AG09319 (cell line): ENCODE measurements around the gene ZPBP.

Experiments used
- DNase-seq: peaks from one replicate; pipeline ENCODE4 v3.0.0-alpha.2; 2010; ENCODE audit warnings: low read depth; ENCODE audit errors: extremely low read depth
- TF ChIP-seq, protein P1 (sequence below): IDR thresholded peaks from 2 replicates; pipeline ENCODE4 v1.5.1; 2011; ENCODE audit warnings: low read depth, mild to moderate bottlenecking, inconsistent platforms, low read length, moderate library complexity

The ZPBP gene

DNA sequence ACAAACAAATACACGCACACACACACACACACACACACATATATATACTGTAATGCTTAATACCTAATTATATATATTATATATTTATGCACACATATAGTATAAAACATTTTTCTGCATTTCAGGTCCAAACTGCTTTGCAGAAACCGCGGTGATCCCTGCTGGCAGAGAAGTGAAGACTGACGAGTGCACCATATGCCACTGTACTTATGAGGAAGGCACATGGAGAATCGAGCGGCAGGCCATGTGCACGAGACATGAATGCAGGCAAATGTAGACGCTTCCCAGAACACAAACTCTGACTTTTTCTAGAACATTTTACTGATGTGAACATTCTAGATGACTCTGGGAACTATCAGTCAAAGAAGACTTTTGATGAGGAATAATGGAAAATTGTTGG lies 181.1 kb downstream of the ZPBP start:
- DNase-seq: no peak
- TF ChIP-seq, protein P1, sequence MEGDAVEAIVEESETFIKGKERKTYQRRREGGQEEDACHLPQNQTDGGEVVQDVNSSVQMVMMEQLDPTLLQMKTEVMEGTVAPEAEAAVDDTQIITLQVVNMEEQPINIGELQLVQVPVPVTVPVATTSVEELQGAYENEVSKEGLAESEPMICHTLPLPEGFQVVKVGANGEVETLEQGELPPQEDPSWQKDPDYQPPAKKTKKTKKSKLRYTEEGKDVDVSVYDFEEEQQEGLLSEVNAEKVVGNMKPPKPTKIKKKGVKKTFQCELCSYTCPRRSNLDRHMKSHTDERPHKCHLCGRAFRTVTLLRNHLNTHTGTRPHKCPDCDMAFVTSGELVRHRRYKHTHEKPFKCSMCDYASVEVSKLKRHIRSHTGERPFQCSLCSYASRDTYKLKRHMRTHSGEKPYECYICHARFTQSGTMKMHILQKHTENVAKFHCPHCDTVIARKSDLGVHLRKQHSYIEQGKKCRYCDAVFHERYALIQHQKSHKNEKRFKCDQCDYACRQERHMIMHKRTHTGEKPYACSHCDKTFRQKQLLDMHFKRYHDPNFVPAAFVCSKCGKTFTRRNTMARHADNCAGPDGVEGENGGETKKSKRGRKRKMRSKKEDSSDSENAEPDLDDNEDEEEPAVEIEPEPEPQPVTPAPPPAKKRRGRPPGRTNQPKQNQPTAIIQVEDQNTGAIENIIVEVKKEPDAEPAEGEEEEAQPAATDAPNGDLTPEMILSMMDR: no peak

DNA sequence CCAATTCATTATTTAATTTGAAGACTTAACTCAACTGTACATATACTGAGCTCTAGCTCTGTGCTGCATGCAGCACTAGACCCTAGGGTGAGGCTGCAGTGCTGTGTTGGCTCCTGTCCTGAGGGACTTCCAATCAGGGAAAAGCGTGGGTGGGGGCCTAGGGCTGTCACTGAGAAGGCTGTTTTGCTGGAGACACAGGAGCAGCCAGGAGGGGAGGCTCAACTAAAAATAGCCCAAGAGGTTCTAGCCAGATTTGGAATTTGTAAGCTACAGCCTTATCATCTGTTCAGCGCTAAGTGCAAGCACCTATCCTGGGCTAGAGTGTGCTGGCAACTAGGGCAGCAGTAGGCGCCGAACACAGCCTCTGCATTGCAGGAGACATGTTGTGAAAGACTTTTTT lies 198.5 kb downstream of the ZPBP start:
- TF ChIP-seq, protein P1: no peak
- no peak for DNase-seq

DNA sequence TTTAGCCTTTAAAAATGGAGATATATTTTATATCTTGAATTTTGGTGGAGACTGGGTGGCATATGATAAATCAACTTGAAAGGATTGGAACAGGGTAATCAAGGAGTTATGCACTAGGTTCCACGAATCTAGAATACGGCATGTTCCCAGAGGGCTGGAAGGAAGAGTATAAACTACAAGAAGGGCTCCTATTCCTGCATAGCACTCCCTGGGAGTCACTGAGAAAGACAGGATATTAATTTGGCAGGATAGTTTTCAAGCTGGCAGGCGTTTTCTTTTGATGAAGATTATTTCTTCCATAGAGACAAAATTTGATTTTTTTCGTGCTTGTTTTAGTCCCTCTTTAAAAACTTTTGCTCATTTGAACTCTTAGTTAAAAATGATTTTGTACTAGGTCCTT lies 199.9 kb downstream of the ZPBP start:
- DNase-seq: no peak
- TF ChIP-seq, protein P1: no peak

DNA sequence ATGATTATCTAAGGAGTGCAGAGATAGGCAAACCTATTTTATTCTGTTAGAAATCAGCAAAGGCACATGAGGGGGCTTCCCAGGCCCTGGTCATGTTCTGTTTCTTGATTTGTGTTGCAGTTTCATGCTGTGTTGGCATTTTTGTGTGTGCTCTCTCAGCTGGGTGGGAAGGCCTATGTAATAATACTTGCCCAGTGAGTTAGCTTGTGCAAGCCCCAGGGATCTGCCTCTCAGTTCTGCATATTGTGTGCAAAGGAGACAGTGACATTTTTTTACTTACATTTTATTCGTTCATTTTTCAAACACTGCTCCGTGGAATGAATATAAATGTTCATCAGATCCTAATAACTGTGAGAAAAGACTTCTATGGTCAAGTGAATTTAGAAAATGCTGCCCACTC lies 200.6 kb downstream of the ZPBP start:
- TF ChIP-seq, protein P1: no peak
- DNase-seq: no peak
